ENCODE data around the gene TTC28. TPM values are rescaled to one million over a fixed set of nuclear protein-coding genes. Genes with fewer than 3 reads are reported as not detected.
"Not testable (repeated sequence)": the region's sequence is repeated elsewhere in the genome, so short reads cannot be mapped to it uniquely, and the experiment has no call there.

Gene TTC28
- total RNA-seq, 1 experiment from 2014 or later = 0.12 TPM

GRCh38 chr22:28615423-28615822 is 64.2 kb downstream of the TTC28 start:
- POLR2A ChIA-PET; H3K36me3 ChIP-seq (ENCODE audit: control insufficient read depth in 1 of 2, insufficient read depth in 2 of 2, low read length in 2 of 2); H3K27ac ChIP-seq (ENCODE audit: low read depth, low read length); H3K9me2 ChIP-seq (ENCODE audit: insufficient read depth); H3K9me3 ChIP-seq (ENCODE audit: control insufficient read depth in 1 of 2, insufficient read depth in 1 of 2, low read depth in 1 of 2, low read length in 2 of 2); H3K27me3 ChIP-seq (ENCODE audit: insufficient read depth, low read length); H3K4me3 ChIP-seq (replicated peaks in 1 of 2; ENCODE audit: low read depth in 1 of 2, low read length in 2 of 2); H3K4me2 ChIP-seq (ENCODE audit: low read length); H3K9ac ChIP-seq (ENCODE audit: low read length); H4K20me1 ChIP-seq (ENCODE audit: insufficient read depth); DNase-seq (ENCODE audit: low read depth, low spot score); BruUV-seq (replicated peaks); H2AFZ ChIP-seq (ENCODE audit: low read depth, low read length, poor library complexity, severe bottlenecking); H3K4me1 ChIP-seq (ENCODE audit: control insufficient read depth in 1 of 2, insufficient read depth in 2 of 2, low read length in 2 of 2); intact Hi-C loops (cut with micrococcal nuclease); H3K79me2 ChIP-seq (ENCODE audit: insufficient read depth, low read length); ATAC-seq; RAD21 ChIA-PET (ENCODE audit: low non-redundant PET in 1 of 2, low total read pairs in 2 of 2, uncharacterized antibody in 2 of 2, unreplicated experiment in 2 of 2): not testable (repeated sequence)
- CTCF ChIA-PET = interaction anchor here (0.7 kb wide), 1 partner anchor 600 kb away, joined by 3 read pairs; no protein-coding TSS in a partner anchor

GRCh38 chr22:28609921-28610320 is 69.7 kb downstream of the TTC28 start:
- H3K36me3 ChIP-seq (ENCODE audit: control insufficient read depth in 1 of 2, insufficient read depth in 2 of 2, low read length in 2 of 2) = no peaks in the 10 kb centered on the region
- H3K27me3 ChIP-seq (ENCODE audit: insufficient read depth, low read length) = no peaks in the 10 kb centered on the region
- RAD21 ChIA-PET (ENCODE audit: low non-redundant PET in 1 of 2, low total read pairs in 2 of 2, uncharacterized antibody in 2 of 2, unreplicated experiment in 2 of 2) = no interaction called here
- no peak overlapping the region for H3K4me3 ChIP-seq (replicated peaks in 1 of 2; ENCODE audit: low read depth in 1 of 2, low read length in 2 of 2)
- ATAC-seq (no peak), DNase-seq (ENCODE audit: low read depth, low spot score) (no peak)
- TF ChIP-seq JUND (IDR thresholded peaks at IDR 0.05) = no peak
- no peak for TF ChIP-seq ZBTB33 (IDR thresholded peaks at IDR 0.05; ENCODE audit: extremely low read depth, insufficient replicate concordance, low read length)
- no peak for TF ChIP-seq TCF7L2 (IDR thresholded peaks at IDR 0.05; ENCODE audit: borderline replicate concordance, extremely low read depth, insufficient read depth, insufficient read length)
- no peak for TF ChIP-seq ELF1 (IDR thresholded peaks at IDR 0.05; ENCODE audit: borderline replicate concordance, low read depth)
- TF ChIP-seq ZFX (IDR thresholded peaks at IDR 0.05) = no peak
- no peak for TF ChIP-seq POLR2A (IDR thresholded peaks at IDR 0.05; ENCODE audit: borderline replicate concordance, extremely low read depth, insufficient read depth, insufficient read length)
- no peak for TF ChIP-seq ATF3 (IDR thresholded peaks at IDR 0.05)
- TF ChIP-seq CBX3 (IDR thresholded peaks at IDR 0.05; ENCODE audit: low read depth) = no peak
- TF ChIP-seq ZNF274 (IDR thresholded peaks at IDR 0.05; ENCODE audit: low read depth, low read length) = no peak
- TF ChIP-seq YY1 (IDR thresholded peaks at IDR 0.05; ENCODE audit: extremely low read depth, insufficient replicate concordance, low read depth, low read length) = no peak
- no peak for TF ChIP-seq MAX (IDR thresholded peaks at IDR 0.05)
- no peak for TF ChIP-seq EZH2 (IDR thresholded peaks at IDR 0.05)
- no peak for TF ChIP-seq RAD21 (IDR thresholded peaks at IDR 0.05; ENCODE audit: low read depth)
- no peak for TF ChIP-seq SP1 (IDR thresholded peaks at IDR 0.05; ENCODE audit: low read depth)
- no peak for TF ChIP-seq SIN3A (IDR thresholded peaks at IDR 0.05; ENCODE audit: low read depth)
- no peaks in the 10 kb centered on the region for H3K9me3 ChIP-seq (ENCODE audit: control insufficient read depth in 1 of 2, insufficient read depth in 1 of 2, low read depth in 1 of 2, low read length in 2 of 2)
- CTCF ChIA-PET = no interaction called here
- no peak overlapping the region for H3K9ac ChIP-seq (ENCODE audit: low read length)
- no peak overlapping the region for H2AFZ ChIP-seq (ENCODE audit: low read depth, low read length, poor library complexity, severe bottlenecking)
- no peaks in the 10 kb centered on the region for H3K4me1 ChIP-seq (ENCODE audit: control insufficient read depth in 1 of 2, insufficient read depth in 2 of 2, low read length in 2 of 2)
- no peak overlapping the region for H3K27ac ChIP-seq (ENCODE audit: low read depth, low read length)
- H3K9me2 ChIP-seq (ENCODE audit: insufficient read depth) = no peaks in the 10 kb centered on the region
- H4K20me1 ChIP-seq (ENCODE audit: insufficient read depth) = no peaks in the 10 kb centered on the region
- intact Hi-C loops (cut with micrococcal nuclease) = no loop called here
- no TSS peak for BruUV-seq (replicated peaks)
- no peaks in the 10 kb centered on the region for H3K79me2 ChIP-seq (ENCODE audit: insufficient read depth, low read length)
- POLR2A ChIA-PET = no interaction called here
- no peak overlapping the region for H3K4me2 ChIP-seq (ENCODE audit: low read length)
